GM12878 (cell line): ENCODE results near the gene BBS5. TPM values are rescaled to one million over a fixed set of nuclear protein-coding genes. Genes with fewer than 3 reads are reported as not detected.

Experiments
- ATAC-seq: fragments of 200-7000 bp; cut with Tn5 transposase; 3 replicates; pipeline ENCODE4 v1.9.1; 2020; ENCODE audit warnings: mild to moderate bottlenecking, moderate library complexity
- BruUV-seq: library from RNA; stranded (reverse); fragments of 400-500 nt; replicated peaks from 2 replicates; lab custom pipeline; 2021; lab: Mats Ljungman, UMichigan
- CTCF ChIA-PET: fragments of 300-600 bp; sonication (Branson Sonifier 250); formaldehyde crosslinking; extraction: SDS; loops from one replicate; lab custom pipeline; 2021; ENCODE audit warnings: inconsistent platforms; lab: Yijun Ruan, JAX
- POLR2A ChIA-PET: fragments of 350-600 bp; formaldehyde crosslinking; extraction: SDS; loops from one replicate; lab custom pipeline; 2021; ENCODE audit warnings: inconsistent platforms; lab: Charles Lee
- RAD21 ChIA-PET: fragments of 300-600 bp; sonication (Branson Sonifier 250); formaldehyde crosslinking; loops from one replicate; lab custom pipeline; 2023; ENCODE audit warnings: antibody characterized with exemption; ENCODE audit not compliant: unreplicated experiment; lab: Charles Lee
- SMC1A ChIA-PET: fragments of 300-600 bp; sonication (Branson Sonifier 250); formaldehyde crosslinking; loops from one replicate; lab custom pipeline; 2023; ENCODE audit not compliant: unreplicated experiment, uncharacterized antibody; lab: Charles Lee
- DNase-seq: peaks from one replicate; pipeline ENCODE4 v3.0.0-alpha.2; 2011; ENCODE audit warnings: low read depth, low spot score
- FAIRE-seq: peaks from 3 replicates; lab custom pipeline; 2011; peaks lifted over from hg19 to GRCh38; lab: Jason Lieb, UNC
- H2AFZ ChIP-seq: 2 replicates; pipeline ENCODE4 v1.6.0; 2011; ENCODE audit warnings: low read depth, low read length, control low read depth; ENCODE audit not compliant: control insufficient read depth
- H3K27ac ChIP-seq: 2 replicates; pipeline ENCODE4 v1.5.1; 2011; ENCODE audit warnings: control low read depth; ENCODE audit not compliant: control insufficient read depth, insufficient read depth
- H3K27me3 ChIP-seq, 2 experiments: replicated peaks in 1 of 2; 2 replicates each; pipeline versions ENCODE4 v1.6.0 to v1.6.1; 2011; ENCODE audit warnings: low read length in 1 of 2; ENCODE audit not compliant: control insufficient read depth in 2 of 2, insufficient read depth in 2 of 2
- H3K36me3 ChIP-seq, 2 experiments: 2 replicates each; pipeline ENCODE4 v1.5.1; 2011; ENCODE audit warnings: low read length in 1 of 2; ENCODE audit not compliant: control insufficient read depth in 2 of 2, insufficient read depth in 2 of 2
- H3K4me1 ChIP-seq: 2 replicates; pipeline ENCODE4 v1.6.1; 2011; ENCODE audit warnings: mild to moderate bottlenecking, low read length, moderate library complexity, mixed read lengths; ENCODE audit not compliant: control insufficient read depth, insufficient read depth
- H3K4me2 ChIP-seq: 2 replicates; pipeline ENCODE4 v1.6.0; 2011; ENCODE audit warnings: control low read depth; ENCODE audit not compliant: control insufficient read depth, insufficient read depth
- H3K4me3 ChIP-seq: fragments of 200-600 bp; sonication (generic); 2 replicates; pipeline ENCODE4 v1.5.1; 2016
- H3K79me2 ChIP-seq: 2 replicates; pipeline ENCODE4 v1.6.0; 2011; ENCODE audit warnings: low read length; ENCODE audit not compliant: control insufficient read depth, insufficient read depth
- H3K9ac ChIP-seq: 2 replicates; pipeline ENCODE4 v1.8.0; 2011; ENCODE audit warnings: low read length, control low read depth, mixed read lengths; ENCODE audit not compliant: control insufficient read depth, insufficient read depth
- H3K9me3 ChIP-seq: replicated peaks from 3 replicates; pipeline ENCODE4 v1.5.1; 2011; ENCODE audit warnings: mild to moderate bottlenecking, low read length; ENCODE audit not compliant: control insufficient read depth, insufficient read depth
- H4K20me1 ChIP-seq: 2 replicates; pipeline ENCODE4 v1.6.0; 2011; ENCODE audit not compliant: control insufficient read depth, insufficient read depth
- DPF2 ChIP-seq: fragments of 450-650 bp; IDR thresholded peaks from 2 replicates; pipeline ENCODE4 v1.6.1; 2017; ENCODE audit warnings: mild to moderate bottlenecking
- GABPA ChIP-seq: IDR thresholded peaks from 2 replicates; pipeline ENCODE4 v1.6.1; 2014; ENCODE audit warnings: antibody characterized with exemption, low read depth, mild to moderate bottlenecking, inconsistent platforms
- GATAD2B ChIP-seq: fragments of 450-650 bp; conservative IDR thresholded peaks from 2 replicates; pipeline ENCODE4 v1.6.1; 2017; ENCODE audit warnings: low read depth, mild to moderate bottlenecking, moderate library complexity
- IRF4 ChIP-seq: IDR thresholded peaks from 2 replicates; pipeline ENCODE4 v1.6.1; 2011; ENCODE audit warnings: low read depth, low read length
- NR2F1 ChIP-seq: fragments of 450-650 bp; conservative IDR thresholded peaks from 2 replicates; pipeline ENCODE4 v1.6.1; 2017; ENCODE audit warnings: mild to moderate bottlenecking
- RAD51 ChIP-seq: fragments of 450-650 bp; IDR thresholded peaks from 2 replicates; pipeline ENCODE4 v1.6.1; 2016; ENCODE audit warnings: moderate library complexity, mild to moderate bottlenecking, inconsistent platforms
- SRF ChIP-seq, 2 experiments: IDR thresholded peaks; 2 replicates each; pipeline ENCODE4 v1.6.1; 2011; ENCODE audit warnings: low read depth in 2 of 2, low read length in 2 of 2, mild to moderate bottlenecking in 1 of 2, moderate library complexity in 1 of 2
- SUZ12 ChIP-seq: fragments of 200-600 bp; sonication (generic); IDR thresholded peaks from one replicate; pipeline ENCODE4 v1.6.1; 2018; ENCODE audit warnings: antibody characterized with exemption, mild to moderate bottlenecking; ENCODE audit not compliant: unreplicated experiment
- TAF1 ChIP-seq: IDR thresholded peaks from 2 replicates; pipeline ENCODE4 v1.6.1; 2011; ENCODE audit warnings: mild to moderate bottlenecking, low read depth, low read length, borderline replicate concordance
- YY1 ChIP-seq: IDR thresholded peaks from 2 replicates; pipeline ENCODE4 v1.6.1; 2011; ENCODE audit warnings: low read depth, mild to moderate bottlenecking, low read length
- ZBED1 ChIP-seq: IDR thresholded peaks from 2 replicates; pipeline ENCODE4 v1.6.1; 2016; ENCODE audit warnings: borderline replicate concordance
- ZNF207 ChIP-seq: fragments of 450-650 bp; IDR thresholded peaks from 2 replicates; pipeline ENCODE4 v1.6.1; 2014; ENCODE audit warnings: antibody characterized with exemption, mild to moderate bottlenecking, borderline replicate concordance
- WGBS: methylation state at CpG from one replicate; pipeline ENCODE4 v1.1.6; 2016; ENCODE audit warnings: low lambda C conversion rate; ENCODE audit not compliant: insufficient replicate concordance, insufficient coverage; ENCODE audit errors: missing lambda C conversion rate; 5-methylcytosine and 5-hydroxymethylcytosine counted together
- in situ Hi-C: fragments of 300-500 bp; cut with MboI; formaldehyde crosslinking; loops from 9 replicates; pipeline ENCODE4 v1.14.3; 2018; ENCODE audit warnings: mixed read lengths
- intact Hi-C: fragments of 100-400 bp; cut with micrococcal nuclease; formaldehyde crosslinking; loops from one replicate; pipeline ENCODE4 v1.14.2; 2022; ENCODE audit not compliant: unreplicated experiment
- polyA plus RNA-seq, 11 experiments: library from polyadenylated mRNA; depleted of rRNA in 4 of 11; unstranded in 6 of 11; stranded (reverse) in 5 of 11; fragments of >200 nt; fragmentation: Nextera tagmentation in 4 of 11; fragmentation: Illumina TruSeq in 1 of 11; extraction: Ambion mirVana in 4 of 11; extraction: Trizol in 1 of 11; gene quantifications; 1 replicate in 1 of 11; 2 replicates in 10 of 11; pipeline versions ENCODE4 v1.2.1 to v1.2.3, GENCODE V29; 2011 to 2016; ENCODE audit warnings: inconsistent platforms in 2 of 11, missing spikeins in 2 of 11, low read depth in 1 of 11
- total RNA-seq, 4 experiments: library from RNA; depleted of rRNA in 3 of 4; stranded (reverse); fragments of >200 nt in 3 of 4; fragmentation: Illumina TruSeq in 1 of 4; extraction: Trizol in 1 of 4; gene quantifications; 2 replicates each; pipeline versions ENCODE4 v1.2.1 to v1.2.3, GENCODE V29; 2013 to 2021
- TF ChIP-seq, protein P1 (sequence below): fragments of 450-650 bp; IDR thresholded peaks from 2 replicates; pipeline ENCODE4 v1.6.1; 2017; ENCODE audit warnings: mild to moderate bottlenecking, moderate library complexity
- TF ChIP-seq, protein P2 (sequence below): fragments of 450-650 bp; IDR thresholded peaks from 2 replicates; pipeline ENCODE4 v1.6.1; 2016; ENCODE audit warnings: mild to moderate bottlenecking
- TF ChIP-seq, protein P3 (sequence below): IDR thresholded peaks from 2 replicates; pipeline ENCODE4 v1.6.1; 2012; ENCODE audit warnings: low read depth, low read length, improper control_type of control experiment
- TF ChIP-seq, protein P4 (sequence below): fragments of 450-650 bp; formaldehyde crosslinking; IDR thresholded peaks from 2 replicates; pipeline ENCODE4 v1.4.0; 2022; ENCODE audit warnings: mild to moderate bottlenecking, moderate library complexity

BBS5 gene
- total and polyA plus RNA-seq, 10 of the 15 experiments (the other 5 are each of a cell fraction or from before 2014, with no cell fraction given) = 0.56 to 3.4 (median 1.6) TPM

DNA sequence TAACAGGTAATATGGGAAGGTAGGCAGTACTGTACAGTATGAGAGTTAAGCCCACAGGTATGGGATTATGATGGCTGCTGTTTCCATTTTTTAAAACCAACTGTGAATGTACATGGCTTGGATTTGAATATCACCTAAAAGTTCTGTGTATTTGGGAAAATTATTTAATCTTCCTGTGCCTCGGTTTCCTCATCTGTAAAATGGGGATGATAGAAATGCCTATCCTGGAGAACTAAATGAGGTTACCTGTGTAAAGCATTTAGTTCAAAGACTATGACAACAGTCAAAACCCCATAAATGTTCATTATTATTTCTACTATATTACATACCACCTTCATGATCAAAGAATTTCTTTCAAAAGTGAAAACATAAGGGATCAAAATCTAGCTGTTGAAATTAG is 33.8 kb downstream of the BBS5 start:
- no peaks in the 10 kb centered on the region; a peak in 1 of 4 replicates for H3K27me3 ChIP-seq
- H3K4me2 ChIP-seq = no peak overlapping the region
- WGBS = 40% methylated on average over 1 of the region's 1 CpG
- ATAC-seq (no peak), DNase-seq (no peak), FAIRE-seq (no peak)
- TF ChIP-seq DPF2 (no peak), GATAD2B (no peak), NR2F1 (no peak), IRF4 (no peak), SUZ12 (no peak), GABPA (no peak), SRF (IDR thresholded peaks at IDR 0.05; ENCODE audit: low read depth in 2 of 2, low read length in 2 of 2) (no peak), RAD51 (no peak), ZNF207 (no peak), TAF1 (no peak), ZBED1 (no peak), YY1 (no peak)
- TF ChIP-seq, protein P1, sequence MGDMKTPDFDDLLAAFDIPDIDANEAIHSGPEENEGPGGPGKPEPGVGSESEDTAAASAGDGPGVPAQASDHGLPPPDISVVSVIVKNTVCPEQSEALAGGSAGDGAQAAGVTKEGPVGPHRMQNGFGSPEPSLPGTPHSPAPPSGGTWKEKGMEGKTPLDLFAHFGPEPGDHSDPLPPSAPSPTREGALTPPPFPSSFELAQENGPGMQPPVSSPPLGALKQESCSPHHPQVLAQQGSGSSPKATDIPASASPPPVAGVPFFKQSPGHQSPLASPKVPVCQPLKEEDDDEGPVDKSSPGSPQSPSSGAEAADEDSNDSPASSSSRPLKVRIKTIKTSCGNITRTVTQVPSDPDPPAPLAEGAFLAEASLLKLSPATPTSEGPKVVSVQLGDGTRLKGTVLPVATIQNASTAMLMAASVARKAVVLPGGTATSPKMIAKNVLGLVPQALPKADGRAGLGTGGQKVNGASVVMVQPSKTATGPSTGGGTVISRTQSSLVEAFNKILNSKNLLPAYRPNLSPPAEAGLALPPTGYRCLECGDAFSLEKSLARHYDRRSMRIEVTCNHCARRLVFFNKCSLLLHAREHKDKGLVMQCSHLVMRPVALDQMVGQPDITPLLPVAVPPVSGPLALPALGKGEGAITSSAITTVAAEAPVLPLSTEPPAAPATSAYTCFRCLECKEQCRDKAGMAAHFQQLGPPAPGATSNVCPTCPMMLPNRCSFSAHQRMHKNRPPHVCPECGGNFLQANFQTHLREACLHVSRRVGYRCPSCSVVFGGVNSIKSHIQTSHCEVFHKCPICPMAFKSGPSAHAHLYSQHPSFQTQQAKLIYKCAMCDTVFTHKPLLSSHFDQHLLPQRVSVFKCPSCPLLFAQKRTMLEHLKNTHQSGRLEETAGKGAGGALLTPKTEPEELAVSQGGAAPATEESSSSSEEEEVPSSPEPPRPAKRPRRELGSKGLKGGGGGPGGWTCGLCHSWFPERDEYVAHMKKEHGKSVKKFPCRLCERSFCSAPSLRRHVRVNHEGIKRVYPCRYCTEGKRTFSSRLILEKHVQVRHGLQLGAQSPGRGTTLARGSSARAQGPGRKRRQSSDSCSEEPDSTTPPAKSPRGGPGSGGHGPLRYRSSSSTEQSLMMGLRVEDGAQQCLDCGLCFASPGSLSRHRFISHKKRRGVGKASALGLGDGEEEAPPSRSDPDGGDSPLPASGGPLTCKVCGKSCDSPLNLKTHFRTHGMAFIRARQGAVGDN = no peak
- TF ChIP-seq, protein P2, sequence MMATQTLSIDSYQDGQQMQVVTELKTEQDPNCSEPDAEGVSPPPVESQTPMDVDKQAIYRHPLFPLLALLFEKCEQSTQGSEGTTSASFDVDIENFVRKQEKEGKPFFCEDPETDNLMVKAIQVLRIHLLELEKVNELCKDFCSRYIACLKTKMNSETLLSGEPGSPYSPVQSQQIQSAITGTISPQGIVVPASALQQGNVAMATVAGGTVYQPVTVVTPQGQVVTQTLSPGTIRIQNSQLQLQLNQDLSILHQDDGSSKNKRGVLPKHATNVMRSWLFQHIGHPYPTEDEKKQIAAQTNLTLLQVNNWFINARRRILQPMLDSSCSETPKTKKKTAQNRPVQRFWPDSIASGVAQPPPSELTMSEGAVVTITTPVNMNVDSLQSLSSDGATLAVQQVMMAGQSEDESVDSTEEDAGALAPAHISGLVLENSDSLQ = no peak
- TF ChIP-seq, protein P3, sequence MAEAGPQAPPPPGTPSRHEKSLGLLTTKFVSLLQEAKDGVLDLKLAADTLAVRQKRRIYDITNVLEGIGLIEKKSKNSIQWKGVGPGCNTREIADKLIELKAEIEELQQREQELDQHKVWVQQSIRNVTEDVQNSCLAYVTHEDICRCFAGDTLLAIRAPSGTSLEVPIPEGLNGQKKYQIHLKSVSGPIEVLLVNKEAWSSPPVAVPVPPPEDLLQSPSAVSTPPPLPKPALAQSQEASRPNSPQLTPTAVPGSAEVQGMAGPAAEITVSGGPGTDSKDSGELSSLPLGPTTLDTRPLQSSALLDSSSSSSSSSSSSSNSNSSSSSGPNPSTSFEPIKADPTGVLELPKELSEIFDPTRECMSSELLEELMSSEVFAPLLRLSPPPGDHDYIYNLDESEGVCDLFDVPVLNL = no peak
- TF ChIP-seq, protein P4, sequence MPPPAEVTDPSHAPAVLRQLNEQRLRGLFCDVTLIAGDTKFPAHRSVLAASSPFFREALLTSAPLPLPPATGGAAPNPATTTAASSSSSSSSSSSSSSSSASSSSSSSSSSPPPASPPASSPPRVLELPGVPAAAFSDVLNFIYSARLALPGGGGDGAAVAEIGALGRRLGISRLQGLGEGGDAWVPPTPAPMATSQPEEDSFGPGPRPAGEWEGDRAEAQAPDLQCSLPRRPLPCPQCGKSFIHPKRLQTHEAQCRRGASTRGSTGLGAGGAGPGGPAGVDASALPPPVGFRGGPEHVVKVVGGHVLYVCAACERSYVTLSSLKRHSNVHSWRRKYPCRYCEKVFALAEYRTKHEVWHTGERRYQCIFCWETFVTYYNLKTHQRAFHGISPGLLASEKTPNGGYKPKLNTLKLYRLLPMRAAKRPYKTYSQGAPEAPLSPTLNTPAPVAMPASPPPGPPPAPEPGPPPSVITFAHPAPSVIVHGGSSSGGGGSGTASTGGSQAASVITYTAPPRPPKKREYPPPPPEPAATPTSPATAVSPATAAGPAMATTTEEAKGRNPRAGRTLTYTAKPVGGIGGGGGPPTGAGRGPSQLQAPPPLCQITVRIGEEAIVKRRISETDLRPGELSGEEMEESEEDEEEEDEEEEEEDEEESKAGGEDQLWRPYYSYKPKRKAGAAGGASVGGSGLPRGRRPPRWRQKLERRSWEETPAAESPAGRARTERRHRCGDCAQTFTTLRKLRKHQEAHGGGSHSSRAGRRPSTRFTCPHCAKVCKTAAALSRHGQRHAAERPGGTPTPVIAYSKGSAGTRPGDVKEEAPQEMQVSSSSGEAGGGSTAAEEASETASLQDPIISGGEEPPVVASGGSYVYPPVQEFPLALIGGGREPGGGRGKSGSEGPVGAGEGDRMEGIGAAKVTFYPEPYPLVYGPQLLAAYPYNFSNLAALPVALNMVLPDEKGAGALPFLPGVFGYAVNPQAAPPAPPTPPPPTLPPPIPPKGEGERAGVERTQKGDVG (CRISPR knock-in tag) = no peak
- H3K36me3 ChIP-seq = no peaks in the 10 kb centered on the region
- H3K27ac ChIP-seq = no peak overlapping the region
- H3K79me2 ChIP-seq = no peaks in the 10 kb centered on the region
- in situ Hi-C loops = no loop called here
- no peaks in the 10 kb centered on the region for H4K20me1 ChIP-seq
- no peaks in the 10 kb centered on the region for H3K9me3 ChIP-seq
- BruUV-seq = no TSS peak
- ChIA-PET POLR2A (interaction anchor here (0.5 kb wide), 1 partner anchor 11 kb away, joined by 3 read pairs; no protein-coding TSS in a partner anchor), SMC1A (no interaction called here), RAD21 (no interaction called here), CTCF (no interaction called here)
- H2AFZ ChIP-seq = no peak overlapping the region
- no peak overlapping the region for H3K4me3 ChIP-seq
- intact Hi-C loops = no loop called here
- H3K9ac ChIP-seq = no peak overlapping the region
- H3K4me1 ChIP-seq = no peaks in the 10 kb centered on the region
